DND-41 (cell line): ENCODE results near the gene TTLL10.

ENCODE experiments used
- ATAC-seq: fragments of 200-7000 bp; cut with Tn5 transposase; 3 replicates; pipeline ENCODE4 v1.9.1; 2021; ENCODE audit warnings: low read depth; ENCODE audit not compliant: insufficient read depth
- DNase-seq: peaks from one replicate; pipeline ENCODE4 v3.0.0-alpha.2; 2020
- H2AFZ ChIP-seq: 2 replicates; pipeline ENCODE4 v1.6.0; 2012; ENCODE audit warnings: low read depth, low read length
- H3K27ac ChIP-seq: 2 replicates; pipeline ENCODE4 v1.5.1; 2012; ENCODE audit warnings: low read length, inconsistent platforms
- H3K27me3 ChIP-seq: fragments of 200-600 bp; sonication (generic); 2 replicates; pipeline ENCODE4 v1.6.0; 2012; ENCODE audit warnings: low read length, mild to moderate bottlenecking, inconsistent platforms; ENCODE audit not compliant: insufficient read depth, poor library complexity
- H3K36me3 ChIP-seq: 2 replicates; pipeline ENCODE4 v1.5.1; 2012; ENCODE audit warnings: low read length, inconsistent platforms; ENCODE audit not compliant: insufficient read depth
- H3K4me1 ChIP-seq: 2 replicates; pipeline ENCODE4 v1.5.1; 2012; ENCODE audit warnings: mild to moderate bottlenecking, low read length; ENCODE audit not compliant: insufficient read depth
- H3K4me2 ChIP-seq: 2 replicates; pipeline ENCODE4 v1.6.0; 2012; ENCODE audit warnings: mild to moderate bottlenecking, moderate library complexity, low read length, inconsistent platforms; ENCODE audit not compliant: insufficient read depth
- H3K4me3 ChIP-seq, 2 experiments: fragments of 200-600 bp in 1 of 2; shearing (Covaris generic) in 1 of 2; 2 replicates each; pipeline ENCODE4 v1.5.1; 2012 to 2016; ENCODE audit warnings: inconsistent platforms in 2 of 2, low read length in 2 of 2, mild to moderate bottlenecking in 2 of 2, low read depth in 1 of 2, moderate library complexity in 1 of 2
- H3K79me2 ChIP-seq: 2 replicates; pipeline ENCODE4 v1.6.0; 2012; ENCODE audit warnings: low read length, inconsistent platforms; ENCODE audit not compliant: insufficient read depth
- H3K9ac ChIP-seq: 2 replicates; pipeline ENCODE4 v1.6.0; 2012; ENCODE audit warnings: low read depth, mild to moderate bottlenecking, inconsistent platforms, low read length, moderate library complexity
- H3K9me3 ChIP-seq: 2 replicates; pipeline ENCODE4 v1.5.1; 2012; ENCODE audit warnings: low read length, moderate library complexity, mild to moderate bottlenecking, inconsistent platforms; ENCODE audit not compliant: insufficient read depth, severe bottlenecking
- H4K20me1 ChIP-seq: 2 replicates; pipeline ENCODE4 v1.6.0; 2012; ENCODE audit warnings: low read length; ENCODE audit not compliant: insufficient read depth
- CTCF ChIP-seq: IDR thresholded peaks from 2 replicates; pipeline ENCODE4 v1.5.1; 2012; ENCODE audit warnings: borderline replicate concordance, low read length, moderate library complexity, mild to moderate bottlenecking; ENCODE audit not compliant: poor library complexity, severe bottlenecking; ENCODE audit errors: extremely low read depth
- EZH2 ChIP-seq: IDR thresholded peaks from 3 replicates; pipeline ENCODE4 v1.6.1; 2012; ENCODE audit warnings: borderline replicate concordance, low read depth, mild to moderate bottlenecking, moderate library complexity, low read length, inconsistent platforms; ENCODE audit not compliant: severe bottlenecking

The TTLL10 gene

GRCh38 chr1:1213345-1214265 lies 39.9 kb downstream of the TTLL10 start, which contains the start of gene TNFRSF4:
Gene TNFRSF4, minus strand, starts transcription at chr1:1214153. Its CDS starts 26 bp downstream, at chr1:1214127.
- ATAC-seq = peak; percentile 58
- no peak within 1 kb of the TSS for H3K4me2 ChIP-seq
- H2AFZ ChIP-seq = no peak within 1 kb of the TSS
- no peak within 1 kb of the TSS for H3K4me3 ChIP-seq
- TF ChIP-seq CTCF = no peak
- no peak for TF ChIP-seq EZH2
- no peaks in the 10 kb centered on the region for H3K79me2 ChIP-seq
- H3K9ac ChIP-seq = no peak within 1 kb of the TSS
- no peaks in the 10 kb centered on the region for H3K9me3 ChIP-seq
- H3K36me3 ChIP-seq = peaks cover 27% of the 10 kb centered on the region
- H4K20me1 ChIP-seq = peaks cover 32% of the 10 kb centered on the region
- H3K27me3 ChIP-seq = peaks cover under 1% of the 10 kb centered on the region
- H3K4me1 ChIP-seq = peaks cover 10% of the 10 kb centered on the region
- DNase-seq = peak; percentile 79
- H3K27ac ChIP-seq = no peak within 1 kb of the TSS

GRCh38 chr1:1215080-1215676 lies 41.5 kb downstream of the TTLL10 start:
- Histone ChIP-seq H4K20me1 (peaks cover 38% of the 10 kb centered on the region), H3K9me3 (no peaks in the 10 kb centered on the region), H3K4me3 (no peak overlapping the region), H3K36me3 (peaks cover 42% of the 10 kb centered on the region), H3K27ac (no peak overlapping the region), H3K9ac (no peak overlapping the region), H2AFZ (no peak overlapping the region), H3K4me2 (no peak overlapping the region), H3K4me1 (peaks cover 3% of the 10 kb centered on the region; the same call in 1 of the 2 replicates), H3K79me2 (no peaks in the 10 kb centered on the region), H3K27me3 (no peaks in the 10 kb centered on the region)
- TF ChIP-seq EZH2 (no peak), CTCF (no peak)
- no peak for ATAC-seq
- DNase-seq = no peak

GRCh38 chr1:1215881-1216605 lies 42.4 kb downstream of the TTLL10 start:
- TF ChIP-seq EZH2 (no peak), CTCF (no peak)
- Histone ChIP-seq H3K27ac (no peak overlapping the region), H3K4me3 (no peak overlapping the region), H3K9me3 (no peaks in the 10 kb centered on the region), H3K4me2 (no peak overlapping the region), H3K36me3 (peaks cover 50% of the 10 kb centered on the region), H4K20me1 (peaks cover 45% of the 10 kb centered on the region), H3K4me1 (peaks cover 3% of the 10 kb centered on the region; the same call in 1 of the 2 replicates), H3K79me2 (no peaks in the 10 kb centered on the region), H3K27me3 (no peaks in the 10 kb centered on the region), H2AFZ (no peak overlapping the region), H3K9ac (no peak overlapping the region)
- DNase-seq (no peak), ATAC-seq (no peak)
